WTC11 (cell line): ENCODE measurements around the gene DIP2A.

Experiments used
- CREM ChIP-seq: sonication (generic); formaldehyde crosslinking; IDR thresholded peaks from 2 replicates; pipeline ENCODE4 v1.8.1; 2022; ENCODE audit warnings: mild to moderate bottlenecking, missing genetic modification reagents, moderate library complexity
- MYBL2 ChIP-seq: sonication (generic); formaldehyde crosslinking; IDR thresholded peaks from 2 replicates; pipeline ENCODE4 v1.8.1; 2023; ENCODE audit warnings: mild to moderate bottlenecking, moderate library complexity, missing genetic modification reagents
- NR2C2 ChIP-seq: sonication (generic); formaldehyde crosslinking; IDR thresholded peaks from 2 replicates; pipeline ENCODE4 v1.8.0; 2022; ENCODE audit warnings: mild to moderate bottlenecking, missing genetic modification reagents
- TEAD4 ChIP-seq: sonication (generic); formaldehyde crosslinking; IDR thresholded peaks from 2 replicates; pipeline ENCODE4 v1.8.0; 2022; ENCODE audit warnings: mild to moderate bottlenecking, missing genetic modification reagents
- ZNF423 ChIP-seq: fragments of 250-450 bp; sonication (Bioruptor Pico); IDR thresholded peaks from 2 replicates; pipeline ENCODE4 v2.1.2; 2022; ENCODE audit warnings: mild to moderate bottlenecking, moderate library complexity
- TF ChIP-seq, protein P1 (sequence below): sonication (generic); formaldehyde crosslinking; conservative IDR thresholded peaks from 2 replicates; pipeline ENCODE4 v1.8.1; 2022; ENCODE audit warnings: mild to moderate bottlenecking, missing genetic modification reagents
- TF ChIP-seq, protein P2 (sequence below): fragments of 200-600 bp; IDR thresholded peaks from 2 replicates; pipeline ENCODE4 v1.8.0; 2022; ENCODE audit warnings: antibody characterized with exemption
- TF ChIP-seq, protein P3 (sequence below): sonication (generic); formaldehyde crosslinking; IDR thresholded peaks from 2 replicates; pipeline ENCODE4 v1.8.1; 2023; ENCODE audit warnings: mild to moderate bottlenecking, missing genetic modification reagents, moderate library complexity
- TF ChIP-seq, protein P4 (sequence below): sonication (generic); formaldehyde crosslinking; IDR thresholded peaks from 2 replicates; pipeline ENCODE4 v1.8.0; 2022; ENCODE audit warnings: missing genetic modification reagents

DNA sequence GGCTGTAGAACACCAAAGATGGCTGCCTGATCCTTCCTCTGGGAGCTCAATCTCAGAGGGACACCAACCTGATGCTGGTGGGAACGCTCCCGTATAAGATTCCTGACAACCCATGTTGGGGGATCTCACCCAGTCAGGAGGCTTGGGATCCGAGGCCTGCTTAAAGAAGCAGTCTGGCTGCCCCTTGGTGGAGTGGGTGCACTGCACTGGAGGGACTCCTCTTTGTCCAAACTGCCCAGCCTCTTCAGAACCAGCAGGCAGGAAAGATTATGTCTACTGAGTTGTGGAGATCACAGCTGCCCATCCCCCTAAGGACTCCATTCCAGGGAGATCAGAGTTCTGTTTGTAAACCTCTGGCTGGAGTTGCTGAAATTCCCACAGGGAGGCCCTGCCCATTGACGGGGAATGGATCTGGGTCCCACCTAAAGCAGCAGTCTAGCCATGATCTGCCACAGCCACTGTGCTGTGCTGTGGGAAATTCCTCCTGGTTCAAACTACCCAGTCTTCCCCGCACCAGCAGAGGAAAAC lies 123.2 kb downstream of the DIP2A start:
- TF ChIP-seq, protein P1, sequence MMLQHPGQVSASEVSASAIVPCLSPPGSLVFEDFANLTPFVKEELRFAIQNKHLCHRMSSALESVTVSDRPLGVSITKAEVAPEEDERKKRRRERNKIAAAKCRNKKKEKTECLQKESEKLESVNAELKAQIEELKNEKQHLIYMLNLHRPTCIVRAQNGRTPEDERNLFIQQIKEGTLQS (CRISPR knock-in tag), result no peak
- TF ChIP-seq CREM (CRISPR knock-in tag) (no peak), MYBL2 (no peak), NR2C2 (CRISPR knock-in tag) (no peak), TEAD4 (no peak), ZNF423 (CRISPR knock-in tag) (no peak)
- TF ChIP-seq, protein P2, sequence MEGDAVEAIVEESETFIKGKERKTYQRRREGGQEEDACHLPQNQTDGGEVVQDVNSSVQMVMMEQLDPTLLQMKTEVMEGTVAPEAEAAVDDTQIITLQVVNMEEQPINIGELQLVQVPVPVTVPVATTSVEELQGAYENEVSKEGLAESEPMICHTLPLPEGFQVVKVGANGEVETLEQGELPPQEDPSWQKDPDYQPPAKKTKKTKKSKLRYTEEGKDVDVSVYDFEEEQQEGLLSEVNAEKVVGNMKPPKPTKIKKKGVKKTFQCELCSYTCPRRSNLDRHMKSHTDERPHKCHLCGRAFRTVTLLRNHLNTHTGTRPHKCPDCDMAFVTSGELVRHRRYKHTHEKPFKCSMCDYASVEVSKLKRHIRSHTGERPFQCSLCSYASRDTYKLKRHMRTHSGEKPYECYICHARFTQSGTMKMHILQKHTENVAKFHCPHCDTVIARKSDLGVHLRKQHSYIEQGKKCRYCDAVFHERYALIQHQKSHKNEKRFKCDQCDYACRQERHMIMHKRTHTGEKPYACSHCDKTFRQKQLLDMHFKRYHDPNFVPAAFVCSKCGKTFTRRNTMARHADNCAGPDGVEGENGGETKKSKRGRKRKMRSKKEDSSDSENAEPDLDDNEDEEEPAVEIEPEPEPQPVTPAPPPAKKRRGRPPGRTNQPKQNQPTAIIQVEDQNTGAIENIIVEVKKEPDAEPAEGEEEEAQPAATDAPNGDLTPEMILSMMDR, result no peak
- TF ChIP-seq, protein P3, sequence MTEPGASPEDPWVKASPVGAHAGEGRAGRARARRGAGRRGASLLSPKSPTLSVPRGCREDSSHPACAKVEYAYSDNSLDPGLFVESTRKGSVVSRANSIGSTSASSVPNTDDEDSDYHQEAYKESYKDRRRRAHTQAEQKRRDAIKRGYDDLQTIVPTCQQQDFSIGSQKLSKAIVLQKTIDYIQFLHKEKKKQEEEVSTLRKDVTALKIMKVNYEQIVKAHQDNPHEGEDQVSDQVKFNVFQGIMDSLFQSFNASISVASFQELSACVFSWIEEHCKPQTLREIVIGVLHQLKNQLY (CRISPR knock-in tag), result no peak
- TF ChIP-seq, protein P4, sequence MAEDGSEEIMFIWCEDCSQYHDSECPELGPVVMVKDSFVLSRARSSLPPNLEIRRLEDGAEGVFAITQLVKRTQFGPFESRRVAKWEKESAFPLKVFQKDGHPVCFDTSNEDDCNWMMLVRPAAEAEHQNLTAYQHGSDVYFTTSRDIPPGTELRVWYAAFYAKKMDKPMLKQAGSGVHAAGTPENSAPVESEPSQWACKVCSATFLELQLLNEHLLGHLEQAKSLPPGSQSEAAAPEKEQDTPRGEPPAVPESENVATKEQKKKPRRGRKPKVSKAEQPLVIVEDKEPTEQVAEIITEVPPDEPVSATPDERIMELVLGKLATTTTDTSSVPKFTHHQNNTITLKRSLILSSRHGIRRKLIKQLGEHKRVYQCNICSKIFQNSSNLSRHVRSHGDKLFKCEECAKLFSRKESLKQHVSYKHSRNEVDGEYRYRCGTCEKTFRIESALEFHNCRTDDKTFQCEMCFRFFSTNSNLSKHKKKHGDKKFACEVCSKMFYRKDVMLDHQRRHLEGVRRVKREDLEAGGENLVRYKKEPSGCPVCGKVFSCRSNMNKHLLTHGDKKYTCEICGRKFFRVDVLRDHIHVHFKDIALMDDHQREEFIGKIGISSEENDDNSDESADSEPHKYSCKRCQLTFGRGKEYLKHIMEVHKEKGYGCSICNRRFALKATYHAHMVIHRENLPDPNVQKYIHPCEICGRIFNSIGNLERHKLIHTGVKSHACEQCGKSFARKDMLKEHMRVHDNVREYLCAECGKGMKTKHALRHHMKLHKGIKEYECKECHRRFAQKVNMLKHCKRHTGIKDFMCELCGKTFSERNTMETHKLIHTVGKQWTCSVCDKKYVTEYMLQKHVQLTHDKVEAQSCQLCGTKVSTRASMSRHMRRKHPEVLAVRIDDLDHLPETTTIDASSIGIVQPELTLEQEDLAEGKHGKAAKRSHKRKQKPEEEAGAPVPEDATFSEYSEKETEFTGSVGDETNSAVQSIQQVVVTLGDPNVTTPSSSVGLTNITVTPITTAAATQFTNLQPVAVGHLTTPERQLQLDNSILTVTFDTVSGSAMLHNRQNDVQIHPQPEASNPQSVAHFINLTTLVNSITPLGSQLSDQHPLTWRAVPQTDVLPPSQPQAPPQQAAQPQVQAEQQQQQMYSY (CRISPR knock-in tag), result no peak
